ENCODE measurements around the gene VDAC2.

The VDAC2 gene

GRCh38 chr10:75231672-75232581 is 21.3 kb downstream of the VDAC2 start:
- no peak for DNase-seq

- DNase-seq: no peak
These were observed 22.9 kb downstream of the VDAC2 start for GRCh38 chr10:75233444-75234016.

GRCh38 chr10:75234017-75234682 is 23.6 kb downstream of the VDAC2 start:
- DNase-seq: peak in 1 of 2 experiments; percentile 19

DNA sequence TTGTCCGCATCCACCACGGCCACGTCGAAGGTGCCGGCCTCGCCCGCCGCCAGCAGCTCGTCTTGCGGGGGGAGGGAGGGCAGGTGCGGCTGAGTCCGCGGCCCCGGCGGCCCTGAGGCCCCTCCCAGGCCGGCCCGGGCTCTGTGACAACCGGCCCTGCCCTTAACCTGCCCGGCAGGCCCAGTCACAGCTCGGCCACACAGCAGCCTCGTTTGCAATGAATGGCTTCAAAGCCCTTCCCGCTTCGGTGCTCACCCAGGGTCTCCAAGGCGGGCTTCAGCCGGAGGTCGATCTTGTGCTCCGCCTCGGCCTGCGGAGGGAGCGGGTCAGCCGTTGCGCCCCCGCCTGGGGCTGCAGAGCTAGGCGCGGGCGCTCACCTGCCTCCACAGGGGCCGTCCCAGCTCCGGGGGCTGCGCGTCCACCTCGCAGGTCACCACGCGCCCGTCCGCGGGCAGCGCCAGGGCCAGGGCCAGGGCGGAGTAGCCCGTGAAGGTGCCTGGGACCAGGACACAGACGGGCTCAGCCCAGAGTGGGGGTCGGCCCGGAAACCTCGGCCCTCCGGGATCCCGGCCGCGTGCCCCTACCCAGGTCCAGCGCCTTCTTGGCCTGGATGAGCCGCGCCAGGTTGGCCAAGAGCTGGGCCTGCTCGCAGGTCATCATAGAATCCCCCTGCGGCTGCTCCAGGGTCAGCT is 24.2 kb downstream of the VDAC2 start:
- DNase-seq: no peak

GRCh38 chr10:75235375-75236177 is 25.0 kb downstream of the VDAC2 start, which contains the start of gene COMTD1:
COMTD1 (minus strand) TSS chr10:75235957; CDS start chr10:75235928, 29 bp downstream.
- DNase-seq: peak; percentile 43 to 79

GRCh38 chr10:75236178-75236825 is 25.7 kb downstream of the VDAC2 start:
- DNase-seq: no peak

DNA sequence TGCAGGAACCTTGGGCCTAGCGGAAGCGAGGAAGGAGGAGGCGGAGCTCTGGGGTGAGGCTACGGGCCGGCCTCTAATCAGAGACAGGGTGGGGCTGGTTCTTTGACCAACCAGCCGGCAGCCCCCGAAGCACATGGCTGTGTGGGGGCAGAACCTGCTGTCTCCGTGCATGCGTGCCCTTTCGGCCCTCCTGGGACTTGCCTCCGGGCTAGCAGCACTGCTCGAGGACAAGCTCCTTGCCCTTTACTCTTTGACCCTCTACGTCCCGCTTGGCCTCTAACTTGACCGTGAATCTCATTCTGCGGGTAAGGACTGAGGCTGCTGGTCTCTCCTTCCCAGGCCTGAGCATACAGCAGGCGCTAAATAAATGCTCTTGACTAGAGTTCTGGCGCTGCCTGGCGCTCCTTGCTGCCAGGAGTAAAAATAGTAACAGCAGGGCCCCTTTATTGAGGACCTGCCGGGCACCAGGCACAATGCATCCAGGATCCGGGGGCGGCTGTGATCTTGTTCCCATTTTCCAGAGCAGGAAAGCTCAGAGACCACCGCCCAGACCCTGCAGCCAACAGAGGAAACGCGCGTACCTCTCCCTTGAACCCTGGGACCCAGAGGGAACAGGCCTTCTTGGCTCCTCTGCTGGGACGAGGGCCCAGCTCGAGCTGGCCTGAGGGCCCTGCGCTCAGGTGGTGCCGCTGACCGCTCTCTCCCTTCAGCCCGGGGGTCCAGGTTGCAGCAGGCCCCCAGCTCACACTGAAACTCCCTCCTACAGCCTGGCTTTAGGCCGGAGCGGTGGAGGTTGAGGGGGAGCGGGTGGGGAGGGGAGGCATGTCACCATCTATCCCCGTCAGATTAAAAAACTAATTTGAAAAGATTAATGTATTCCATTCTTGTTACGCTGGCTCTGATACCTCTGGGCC is 27.8 kb downstream of the VDAC2 start:
- DNase-seq: no peak

GRCh38 chr10:75239096-75239790 is 28.6 kb downstream of the VDAC2 start:
- DNase-seq: no peak

GRCh38 chr10:75240329-75241076 is 29.9 kb downstream of the VDAC2 start:
- no peak for DNase-seq

DNA sequence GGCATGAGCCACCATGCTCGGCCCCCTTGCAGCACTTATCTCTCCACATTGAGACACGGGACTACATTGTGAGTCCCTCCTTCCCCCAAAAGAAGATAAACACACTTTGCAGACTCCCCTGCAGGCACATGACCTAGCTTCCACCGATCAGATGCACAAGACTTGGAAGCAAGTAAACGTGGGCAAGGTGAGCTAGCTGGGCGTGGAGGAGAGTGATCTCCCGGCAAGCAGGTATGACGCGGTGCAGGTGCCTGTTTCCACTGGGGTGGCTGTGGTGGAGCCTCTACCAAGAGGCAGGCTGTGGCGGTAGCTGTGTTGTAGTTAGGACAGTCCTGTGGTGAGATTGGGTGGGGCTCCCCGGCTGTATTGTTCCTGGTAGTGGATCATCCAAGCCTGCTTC is 32.8 kb downstream of the VDAC2 start:
- no peak for DNase-seq

GRCh38 chr10:75244487-75245353 is 34.1 kb downstream of the VDAC2 start:
- no peak for DNase-seq

DNA sequence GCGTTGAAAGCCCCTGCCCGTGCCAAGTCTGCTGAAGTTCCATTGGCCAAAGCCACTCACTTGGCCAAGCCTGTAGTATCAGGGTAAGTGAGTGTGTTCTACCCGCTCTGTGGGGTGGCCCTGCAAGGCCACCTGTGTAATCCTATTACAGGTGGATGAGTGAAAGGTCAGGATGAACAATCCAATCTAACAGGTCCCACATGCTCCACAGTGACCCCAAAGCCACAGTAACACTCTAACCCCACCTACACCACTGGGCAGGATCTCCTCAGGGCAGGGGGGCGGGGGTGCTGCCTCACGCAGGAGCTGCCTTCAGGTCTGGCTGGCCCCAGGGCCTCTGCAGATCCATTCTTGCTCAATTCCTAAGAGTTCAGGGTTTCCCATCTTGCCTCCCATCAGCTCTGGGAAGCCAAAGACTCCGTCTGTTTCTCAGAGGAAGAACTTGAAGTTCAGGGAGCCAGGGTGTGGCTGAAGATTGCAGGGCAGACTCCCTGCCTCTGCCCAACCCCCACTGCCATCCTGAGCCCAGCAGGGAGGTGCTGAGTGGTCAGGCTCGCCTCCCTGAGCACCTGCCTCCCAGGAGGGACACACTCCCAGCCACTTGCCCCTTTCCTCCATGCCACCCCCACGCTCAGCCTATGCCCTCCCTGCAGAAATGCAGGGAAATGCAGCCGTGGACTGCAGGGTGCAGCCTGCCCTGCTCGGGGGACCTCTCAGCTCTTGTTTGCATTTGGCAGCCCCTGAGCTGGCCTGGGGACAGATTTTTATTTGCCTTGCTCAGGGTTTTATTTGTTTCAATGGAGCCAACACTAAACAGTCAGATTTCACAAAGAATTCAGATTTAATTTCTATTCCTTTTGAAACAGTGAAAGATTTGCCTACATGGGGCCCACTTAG is 35.0 kb downstream of the VDAC2 start:
- DNase-seq: no peak

- DNase-seq: no peak
These were observed 35.9 kb downstream of the VDAC2 start for GRCh38 chr10:75246506-75246905.

DNA sequence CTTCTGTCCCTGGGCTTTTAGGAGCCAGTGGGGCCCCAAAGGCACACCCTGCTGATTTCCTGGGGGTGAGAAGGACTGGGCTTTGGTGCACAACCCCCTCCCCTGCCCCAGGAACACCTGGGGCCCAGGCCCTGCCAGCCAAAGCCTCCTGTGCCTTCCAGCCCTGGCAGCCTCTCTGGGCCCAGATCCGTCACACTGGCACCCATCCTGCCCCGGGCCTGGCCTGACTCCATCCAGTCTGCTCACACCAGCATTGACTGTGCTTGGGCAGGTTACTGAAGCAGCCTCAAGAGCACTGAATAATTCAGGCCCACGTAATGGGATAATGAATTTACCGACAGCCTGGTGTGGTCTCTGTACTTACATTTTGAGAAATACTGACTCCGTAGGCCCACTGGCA is 37.2 kb downstream of the VDAC2 start:
- DNase-seq: no peak

DNA sequence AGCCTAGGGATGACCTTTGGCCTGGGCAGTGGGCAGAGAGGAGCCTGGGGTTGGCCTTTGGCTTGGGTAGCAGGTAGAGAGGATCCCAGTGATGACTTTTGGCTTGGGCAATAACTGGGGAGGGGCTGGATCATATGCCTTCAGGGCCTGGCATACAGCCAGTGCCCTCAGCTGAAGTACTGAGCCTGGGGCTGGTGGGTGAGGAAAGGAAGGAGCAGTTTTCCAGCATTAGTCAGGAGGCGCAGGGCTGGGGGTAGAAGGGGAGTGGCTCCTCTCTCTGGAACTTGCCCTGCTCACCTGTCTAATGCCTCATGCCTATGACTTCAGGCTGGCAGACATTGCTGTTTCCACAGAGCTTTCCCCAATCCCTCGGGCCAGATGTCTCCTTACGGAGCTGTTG is 40.3 kb downstream of the VDAC2 start:
- DNase-seq: no peak

DNA sequence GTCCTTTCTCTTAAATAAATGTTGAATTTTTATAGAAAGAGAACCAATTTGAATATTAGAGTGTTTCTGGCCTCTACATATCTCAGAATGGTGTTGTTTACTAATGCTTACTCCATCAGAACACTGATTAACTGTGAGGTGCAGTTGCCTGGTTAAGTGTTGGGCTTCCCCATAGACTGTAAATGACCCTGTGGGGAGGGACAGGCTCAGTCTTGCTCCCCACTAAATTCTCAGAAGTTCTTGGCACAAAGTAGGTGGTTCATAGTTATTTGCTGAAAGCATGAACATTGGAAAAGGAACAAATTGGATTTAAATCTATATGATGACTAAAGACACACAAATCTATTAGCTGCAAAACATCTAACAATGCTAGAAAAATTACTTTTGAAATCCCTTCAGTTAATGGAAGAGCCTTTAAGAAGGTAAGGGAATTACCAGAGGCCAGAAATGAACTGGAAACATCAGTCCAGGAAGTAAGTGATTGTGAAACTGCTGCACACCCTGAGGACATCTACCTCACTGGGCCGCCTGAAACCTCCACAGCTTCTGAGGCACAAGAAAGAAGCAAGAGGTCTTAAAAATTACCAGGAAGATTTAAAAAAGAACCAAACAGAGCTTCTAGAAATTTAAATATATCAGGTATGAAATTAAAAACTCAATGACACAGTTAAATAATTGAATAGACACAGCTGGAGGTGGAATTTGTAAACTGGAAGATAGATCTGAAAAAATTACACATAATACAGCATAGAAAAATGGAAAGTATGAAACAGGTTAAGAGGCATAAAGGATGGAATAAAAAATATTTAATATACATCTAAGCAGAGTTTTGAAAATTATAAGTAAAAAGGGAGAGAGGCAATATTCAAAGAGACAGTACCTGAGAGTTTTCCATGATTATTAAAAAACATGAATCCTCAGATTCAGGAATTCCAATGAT is 43.0 kb downstream of the VDAC2 start:
- no peak for DNase-seq

Data from NCI-H524 (cell line).